DOHH2 (cell line): ENCODE results near the gene MYO1C.

ENCODE experiments used
- H3F3A ChIP-seq: fragments of 200-600 bp; sonication (generic), shearing (Covaris generic); 2 replicates; pipeline ENCODE4 v1.6.0; 2016; ENCODE audit warnings: antibody characterized with exemption, mild to moderate bottlenecking; ENCODE audit not compliant: control insufficient read depth, insufficient read depth
- H3K27ac ChIP-seq: fragments of 200-600 bp; sonication (generic); 2 replicates; pipeline ENCODE4 v1.5.1; 2014; ENCODE audit warnings: low read depth, mild to moderate bottlenecking, low read length, moderate library complexity
- H3K27me3 ChIP-seq: fragments of 200-600 bp; sonication (generic); 2 replicates; pipeline ENCODE4 v1.6.1; 2014; ENCODE audit warnings: mild to moderate bottlenecking, low read length, mixed read lengths; ENCODE audit not compliant: control insufficient read depth
- H3K36me3 ChIP-seq: fragments of 200-600 bp; sonication (generic); 2 replicates; pipeline ENCODE4 v1.6.1; 2014; ENCODE audit warnings: mild to moderate bottlenecking, low read length, moderate library complexity, mixed read lengths; ENCODE audit not compliant: control insufficient read depth
- H3K4me1 ChIP-seq: fragments of 200-600 bp; sonication (generic); 2 replicates; pipeline ENCODE4 v1.6.1; 2014; ENCODE audit warnings: mild to moderate bottlenecking, low read length, mixed read lengths; ENCODE audit not compliant: control insufficient read depth
- H3K4me2 ChIP-seq: fragments of 200-600 bp; sonication (generic); 2 replicates; pipeline ENCODE4 v1.6.0; 2014; ENCODE audit warnings: mild to moderate bottlenecking, low read length, moderate library complexity
- H3K4me3 ChIP-seq: fragments of 200-600 bp; sonication (generic); 2 replicates; pipeline ENCODE4 v1.5.1; 2014; ENCODE audit warnings: mild to moderate bottlenecking, low read length, mixed read lengths
- H3K79me2 ChIP-seq: fragments of 200-600 bp; sonication (generic); 2 replicates; pipeline ENCODE4 v1.6.1; 2014; ENCODE audit warnings: mild to moderate bottlenecking, low read length, mixed read lengths; ENCODE audit not compliant: control insufficient read depth
- H3K9me2 ChIP-seq: fragments of 200-600 bp; sonication (generic); replicated peaks from 2 replicates; pipeline ENCODE4 v1.6.1; 2014; ENCODE audit warnings: mild to moderate bottlenecking, low read length, mixed read lengths; ENCODE audit not compliant: control insufficient read depth
- H3K9me3 ChIP-seq: fragments of 200-600 bp; sonication (generic); 2 replicates; pipeline ENCODE4 v1.6.1; 2014; ENCODE audit warnings: antibody characterized with exemption, low read length, mixed read lengths; ENCODE audit not compliant: control insufficient read depth, insufficient read depth
- H4K20me1 ChIP-seq: fragments of 200-600 bp; sonication (generic); 2 replicates; pipeline ENCODE4 v1.6.0; 2014; ENCODE audit warnings: low read depth, mild to moderate bottlenecking, antibody characterized with exemption, low read length, moderate library complexity; ENCODE audit not compliant: control insufficient read depth, insufficient read depth
- CTCF ChIP-seq: fragments of 200-600 bp; sonication (generic); IDR thresholded peaks from one replicate; pipeline ENCODE4 v1.5.1; 2014; ENCODE audit warnings: antibody characterized with exemption, mild to moderate bottlenecking, low read depth, low read length; ENCODE audit not compliant: poor library complexity, severe bottlenecking
- EZH2phosphoT487 ChIP-seq: fragments of 200-600 bp; sonication (generic); IDR thresholded peaks from 2 replicates; pipeline ENCODE4 v1.6.1; 2017; ENCODE audit warnings: borderline replicate concordance, mild to moderate bottlenecking, antibody characterized with exemption, low read length, moderate library complexity, mixed read lengths

Gene MYO1C

GRCh38 chr17:1416414-1416813 lies 76.1 kb downstream of the MYO1C start:
- no peak overlapping the region for H3K4me3 ChIP-seq
- H3K36me3 ChIP-seq = peaks cover 11% of the 10 kb centered on the region
- H3K27me3 ChIP-seq = no peaks in the 10 kb centered on the region
- H3K27ac ChIP-seq = no peak overlapping the region
- no peaks in the 10 kb centered on the region for H3K4me1 ChIP-seq
- no peaks in the 10 kb centered on the region for H3K9me2 ChIP-seq
- TF ChIP-seq EZH2phosphoT487 (no peak), CTCF (no peak)
- no peaks in the 10 kb centered on the region for H3K79me2 ChIP-seq
- no peaks in the 10 kb centered on the region for H3K9me3 ChIP-seq
- peaks cover 3% of the 10 kb centered on the region for H3F3A ChIP-seq
- no peaks in the 10 kb centered on the region for H4K20me1 ChIP-seq
- no peak overlapping the region for H3K4me2 ChIP-seq

DNA sequence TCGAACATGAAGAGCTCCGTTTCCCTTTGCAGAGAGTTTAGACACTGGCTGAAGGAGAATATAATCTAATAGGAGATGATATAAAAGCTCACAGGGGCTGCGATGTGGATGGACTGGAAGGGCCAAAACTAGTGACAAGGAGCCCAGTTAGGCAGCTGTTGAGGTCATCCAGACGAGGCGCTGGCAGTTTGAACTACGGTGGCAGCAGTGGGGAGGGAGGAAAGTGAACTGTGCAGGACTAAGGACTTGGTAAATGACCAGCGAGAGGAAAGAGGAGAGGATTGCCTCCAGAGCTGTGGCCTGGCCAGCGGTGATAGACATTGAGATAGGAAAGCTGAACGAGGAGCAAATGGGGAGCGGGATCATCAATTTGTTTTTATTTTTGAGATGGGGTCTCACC lies 77.9 kb downstream of the MYO1C start:
- H3K27ac ChIP-seq = no peak overlapping the region
- no peaks in the 10 kb centered on the region for H3K9me3 ChIP-seq
- no peaks in the 10 kb centered on the region for H4K20me1 ChIP-seq
- H3K79me2 ChIP-seq = no peaks in the 10 kb centered on the region
- H3K9me2 ChIP-seq = no peaks in the 10 kb centered on the region
- TF ChIP-seq CTCF (no peak), EZH2phosphoT487 (no peak)
- H3K4me3 ChIP-seq = no peak overlapping the region
- H3K4me2 ChIP-seq = no peak overlapping the region
- H3K27me3 ChIP-seq = no peaks in the 10 kb centered on the region
- H3K36me3 ChIP-seq = no peaks in the 10 kb centered on the region
- H3K4me1 ChIP-seq = no peaks in the 10 kb centered on the region
- peaks cover 3% of the 10 kb centered on the region; the same call in 1 of the 2 replicates for H3F3A ChIP-seq
